WI38 (cell line): ENCODE data around the gene STX18.

Source experiments
- H3K4me3 ChIP-seq: 2 replicates; pipeline ENCODE4 v1.5.1; 2011; ENCODE audit warnings: low read depth, mild to moderate bottlenecking, control low read depth, low read length
- CTCF ChIP-seq: IDR thresholded peaks from 2 replicates; pipeline ENCODE4 v1.5.1; 2012; ENCODE audit warnings: low read depth, mild to moderate bottlenecking, control low read depth, low read length

The STX18 gene

DNA sequence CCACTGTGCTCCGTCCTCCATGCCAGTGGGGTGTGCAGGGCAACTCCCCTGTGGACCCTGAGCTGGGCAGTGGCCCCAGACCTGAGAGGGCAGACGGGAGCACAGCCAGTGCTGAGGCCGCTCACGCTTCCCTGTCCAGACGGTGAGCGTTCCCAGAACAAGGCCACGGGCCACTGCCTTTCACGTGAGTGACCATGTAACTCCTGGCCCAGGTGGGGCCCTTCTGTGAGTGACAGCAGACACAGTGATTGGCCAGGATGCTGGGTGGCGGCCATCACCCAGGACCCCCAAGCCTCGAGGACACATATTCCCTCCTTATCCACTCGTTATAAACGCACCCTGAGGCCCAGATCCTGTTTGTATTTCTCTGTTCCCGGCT, 144.4 kb downstream of the STX18 start:
- TF ChIP-seq CTCF: no peak
- no peak overlapping the region for H3K4me3 ChIP-seq

DNA sequence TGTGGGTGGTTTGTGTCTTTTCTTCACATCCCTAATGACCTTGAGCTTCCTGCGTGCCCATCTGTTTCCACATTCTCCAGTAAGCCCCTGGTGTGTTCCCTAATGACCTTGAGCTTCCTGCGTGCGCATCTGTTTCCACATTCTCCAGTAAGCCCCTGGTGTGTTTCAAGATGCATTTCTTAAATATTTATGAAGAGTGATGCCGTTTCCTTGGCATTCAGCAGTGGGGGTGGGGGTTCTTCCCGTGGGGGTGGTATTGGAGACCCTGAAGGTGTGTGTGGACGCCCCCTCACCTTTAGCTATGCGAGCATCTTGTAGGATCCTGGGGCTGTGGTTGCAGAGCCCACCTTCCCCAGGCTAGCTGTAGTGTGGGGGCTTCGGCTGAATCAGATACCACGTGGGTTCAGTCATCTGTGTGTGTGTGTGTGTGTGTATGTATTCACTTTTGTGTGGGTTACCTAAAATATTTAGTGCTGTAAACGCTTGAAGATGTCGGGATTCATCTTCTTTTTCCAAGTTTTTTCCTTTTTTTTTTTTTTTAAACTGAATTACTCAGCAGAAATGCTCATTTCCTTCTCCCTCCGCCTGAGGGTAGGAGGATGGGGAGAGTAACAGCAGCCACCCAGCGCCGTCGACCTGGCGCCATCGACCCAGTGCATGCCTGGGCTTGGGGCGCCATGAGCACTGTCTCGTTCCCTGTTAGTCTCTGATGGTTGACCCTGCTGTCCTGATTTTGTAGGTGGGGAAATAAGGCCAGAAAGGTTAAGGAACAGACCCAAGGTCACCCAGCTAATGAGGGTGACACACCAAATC, 145.0 kb downstream of the STX18 start:
- H3K4me3 ChIP-seq: no peak overlapping the region
- no peak for TF ChIP-seq CTCF

- no peak for TF ChIP-seq CTCF
- no peak overlapping the region for H3K4me3 ChIP-seq
Measured at GRCh38 chr4:4395849-4396627, 145.8 kb downstream of the STX18 start.

GRCh38 chr4:4395371-4395770, 146.5 kb downstream of the STX18 start:
- no peak overlapping the region for H3K4me3 ChIP-seq
- TF ChIP-seq CTCF: no peak

DNA sequence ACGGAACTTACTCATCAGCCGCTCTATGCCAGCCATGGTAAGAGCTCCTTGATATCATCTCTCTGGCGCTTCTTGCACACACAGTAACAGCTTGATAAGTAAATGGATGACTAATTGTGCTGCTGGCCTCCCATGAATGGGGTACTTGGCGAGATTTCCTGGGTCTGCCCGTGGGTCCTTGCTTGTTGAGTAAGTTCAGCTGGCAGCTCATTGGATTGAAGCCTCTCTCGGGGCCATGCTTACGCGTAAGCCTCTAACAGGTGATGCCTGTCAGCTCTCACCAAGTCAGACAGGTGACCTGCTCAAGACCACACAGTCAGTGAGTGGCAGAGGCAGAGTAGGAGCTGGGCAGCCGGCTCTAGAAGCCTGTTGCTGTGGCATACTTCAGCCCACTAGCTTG, 147.2 kb downstream of the STX18 start:
- no peak for TF ChIP-seq CTCF
- no peak overlapping the region for H3K4me3 ChIP-seq

GRCh38 chr4:4392501-4393183, 149.2 kb downstream of the STX18 start:
- TF ChIP-seq CTCF: no peak
- no peak overlapping the region for H3K4me3 ChIP-seq
